HepG2 (cell line): Measurements from ENCODE around the gene EPB41L1. TPM values are rescaled to one million over a fixed set of nuclear protein-coding genes. Genes with fewer than 3 reads are reported as not detected.

Source experiments
- ATAC-seq: fragments of 200-7000 bp; cut with Tn5 transposase; 3 replicates; pipeline ENCODE4 v1.9.1; 2020; ENCODE audit warnings: mild to moderate bottlenecking, moderate library complexity
- BruUV-seq: library from RNA; stranded (reverse); fragments of 400-500 nt; replicated peaks from 2 replicates; lab custom pipeline; 2021; lab: Mats Ljungman, UMichigan
- CTCF ChIA-PET: fragments of 300-600 bp; formaldehyde crosslinking; extraction: SDS; loops from one replicate; lab custom pipeline; 2021; ENCODE audit warnings: low total read pairs, inconsistent platforms, low intra/inter-chr PET ratio; lab: Yijun Ruan, JAX
- POLR2A ChIA-PET: fragments of 350-600 bp; sonication (Branson Sonifier 250); formaldehyde crosslinking; loops from one replicate; lab custom pipeline; 2020; ENCODE audit warnings: antibody characterized with exemption, inconsistent platforms; lab: Yijun Ruan, JAX
- DNase-seq: peaks from one replicate; pipeline ENCODE4 v3.0.0-alpha.2; 2015; ENCODE audit warnings: low spot score
- FAIRE-seq: peaks from 3 replicates; lab custom pipeline; 2011; peaks lifted over from hg19 to GRCh38; lab: Jason Lieb, UNC
- H2AFZ ChIP-seq: one replicate; pipeline ENCODE4 v1.6.1; 2011; ENCODE audit warnings: low read length, inconsistent platforms
- H3K27ac ChIP-seq: fragments of 300-600 bp; 3 replicates; pipeline ENCODE4 v1.8.0; 2011; ENCODE audit warnings: mixed run types, mild to moderate bottlenecking, mixed read lengths, low read length, inconsistent platforms; ENCODE audit not compliant: insufficient read depth; ENCODE audit errors: extremely low read length
- H3K27me3 ChIP-seq, 2 experiments: fragments of 200-600 bp in 1 of 2; 2 replicates in 1 of 2; 3 replicates in 1 of 2; pipeline versions ENCODE4 v1.6.0 to v1.8.0; 2011; ENCODE audit warnings: low read length in 2 of 2, mild to moderate bottlenecking in 2 of 2, moderate library complexity in 2 of 2, inconsistent platforms in 1 of 2; ENCODE audit not compliant: insufficient read depth in 2 of 2, control insufficient read depth in 1 of 2
- H3K36me3 ChIP-seq, 2 experiments: fragments of 200-600 bp in 1 of 2; replicated peaks in 1 of 2; 2 replicates in 1 of 2; 3 replicates in 1 of 2; pipeline versions ENCODE4 v1.5.1 to v1.8.0; 2011; ENCODE audit warnings: low read length in 2 of 2, inconsistent platforms in 1 of 2; ENCODE audit not compliant: insufficient read depth in 2 of 2, control insufficient read depth in 1 of 2
- H3K4me1 ChIP-seq: 2 replicates; pipeline ENCODE4 v1.5.1; 2012; ENCODE audit warnings: low read length, inconsistent platforms; ENCODE audit not compliant: insufficient read depth
- H3K4me2 ChIP-seq: 2 replicates; pipeline ENCODE4 v1.6.0; 2011; ENCODE audit warnings: low read depth, low read length, inconsistent platforms
- H3K4me3 ChIP-seq, 3 experiments: fragments of 200-600 bp in 1 of 3; sonication (generic), shearing (Covaris generic) in 1 of 3; replicated peaks in 1 of 3; 2 replicates each; pipeline ENCODE4 v1.5.1; 2011 to 2016; ENCODE audit warnings: low read length in 3 of 3, inconsistent platforms in 2 of 3, low read depth in 2 of 3, mild to moderate bottlenecking in 2 of 3, control low read depth in 1 of 3, mixed read lengths in 1 of 3; ENCODE audit not compliant: insufficient read depth in 1 of 3
- H3K79me2 ChIP-seq: one replicate; pipeline ENCODE4 v1.6.1; 2011; ENCODE audit warnings: low read length, inconsistent platforms; ENCODE audit not compliant: insufficient read depth
- H3K9ac ChIP-seq: 2 replicates; pipeline ENCODE4 v1.6.0; 2011; ENCODE audit warnings: mild to moderate bottlenecking, low read depth, low read length, inconsistent platforms; ENCODE audit not compliant: insufficient read depth
- H3K9me3 ChIP-seq: 2 replicates; pipeline ENCODE4 v1.5.1; 2012; ENCODE audit warnings: mild to moderate bottlenecking, low read length
- H4K20me1 ChIP-seq: 2 replicates; pipeline ENCODE4 v1.6.0; 2011; ENCODE audit warnings: inconsistent platforms, mild to moderate bottlenecking, low read length, moderate library complexity; ENCODE audit not compliant: insufficient read depth
- ATF7-NPFF ChIP-seq: sonication (generic); formaldehyde crosslinking; IDR thresholded peaks from 2 replicates; pipeline ENCODE4 v1.8.1; 2023; ENCODE audit warnings: mild to moderate bottlenecking, low read depth, missing genetic modification reagents, moderate library complexity
- ATRX ChIP-seq: sonication (generic); formaldehyde crosslinking; IDR thresholded peaks from 2 replicates; pipeline ENCODE4 v1.4.0; 2020; ENCODE audit warnings: missing genetic modification reagents, borderline replicate concordance
- E2F1 ChIP-seq: sonication (generic); formaldehyde crosslinking; IDR thresholded peaks from 2 replicates; pipeline ENCODE4 v1.5.0; 2020; ENCODE audit warnings: missing genetic modification reagents
- HCFC1 ChIP-seq: fragments of 150-350 bp; IDR thresholded peaks from 2 replicates; pipeline ENCODE4 v1.6.1; 2014; ENCODE audit warnings: low read depth, low read length
- IKZF1 ChIP-seq: fragments of 450-650 bp; IDR thresholded peaks from 2 replicates; pipeline ENCODE4 v1.7.1; 2016
- MIER3 ChIP-seq: IDR thresholded peaks from 2 replicates; pipeline ENCODE4 v1.6.1; 2016; ENCODE audit warnings: missing compliant biosample characterization, borderline replicate concordance
- NFRKB ChIP-seq: fragments of 450-650 bp; IDR thresholded peaks from 2 replicates; pipeline ENCODE4 v1.6.1; 2017
- PCBP1 ChIP-seq: fragments of 200-400 bp; formaldehyde crosslinking; IDR thresholded peaks from 2 replicates; pipeline ENCODE4 v1.6.1; 2017; ENCODE audit warnings: mild to moderate bottlenecking, low read depth, low read length, borderline replicate concordance
- PCBP2 ChIP-seq: fragments of 200-400 bp; formaldehyde crosslinking; optimal IDR thresholded peaks from 2 replicates; pipeline ENCODE3; 2018; ENCODE audit warnings: low read length, low read depth; ENCODE audit not compliant: poor library complexity, severe bottlenecking
- PRMT3 ChIP-seq: sonication (generic); formaldehyde crosslinking; IDR thresholded peaks from 2 replicates; pipeline ENCODE4 v1.8.1; 2022; ENCODE audit warnings: low read depth, mild to moderate bottlenecking, moderate library complexity, missing genetic modification reagents, borderline replicate concordance
- RFX3 ChIP-seq: IDR thresholded peaks from 2 replicates; pipeline ENCODE4 v1.6.1; 2016; ENCODE audit warnings: missing biosample characterization, missing genetic modification reagents
- SMC3 ChIP-seq: IDR thresholded peaks from 2 replicates; pipeline ENCODE4 v1.6.1; 2011; ENCODE audit warnings: low read length, improper control_type of control experiment
- SRSF4 ChIP-seq: fragments of 200-400 bp; formaldehyde crosslinking; IDR thresholded peaks from one replicate; pipeline ENCODE4 v1.6.1; 2018; ENCODE audit warnings: mild to moderate bottlenecking, low read depth, low read length, moderate library complexity; ENCODE audit not compliant: poor library complexity, severe bottlenecking
- TBX2 ChIP-seq: sonication (generic); formaldehyde crosslinking; IDR thresholded peaks from 2 replicates; pipeline ENCODE4 v1.5.0; 2020; ENCODE audit warnings: missing genetic modification reagents, mild to moderate bottlenecking, borderline replicate concordance
- TP53 ChIP-seq: sonication (generic); formaldehyde crosslinking; conservative IDR thresholded peaks from 2 replicates; pipeline ENCODE4 v1.4.0; 2020; ENCODE audit warnings: missing genetic modification reagents
- ZNF205 ChIP-seq: IDR thresholded peaks from 2 replicates; pipeline ENCODE4 v1.6.1; 2018; ENCODE audit warnings: missing biosample characterization, missing genetic modification reagents
- ZNF326 ChIP-seq: sonication (generic); formaldehyde crosslinking; IDR thresholded peaks from 2 replicates; pipeline ENCODE4 v1.4.0; 2020; ENCODE audit warnings: missing genetic modification reagents, borderline replicate concordance
- ZNF468 ChIP-seq: sonication (generic); formaldehyde crosslinking; IDR thresholded peaks from 2 replicates; pipeline ENCODE4 v1.8.0; 2022; ENCODE audit warnings: mild to moderate bottlenecking, moderate library complexity, missing genetic modification reagents
- ZNF549 ChIP-seq: sonication (generic); formaldehyde crosslinking; IDR thresholded peaks from 2 replicates; pipeline ENCODE4 v1.5.0; 2020; ENCODE audit warnings: missing genetic modification reagents
- ZNF558 ChIP-seq: sonication (generic); formaldehyde crosslinking; IDR thresholded peaks from 2 replicates; pipeline ENCODE4 v1.9.0; 2022; ENCODE audit warnings: mild to moderate bottlenecking, missing genetic modification reagents, borderline replicate concordance
- ZNF740 ChIP-seq: sonication (generic); formaldehyde crosslinking; IDR thresholded peaks from 2 replicates; pipeline ENCODE4 v1.4.0; 2020; ENCODE audit warnings: missing genetic modification reagents
- ZNF780A ChIP-seq: sonication (generic); formaldehyde crosslinking; IDR thresholded peaks from 2 replicates; pipeline ENCODE4 v1.8.0; 2022; ENCODE audit warnings: mild to moderate bottlenecking, missing genetic modification reagents, moderate library complexity
- ZNF839 ChIP-seq: sonication (generic); formaldehyde crosslinking; IDR thresholded peaks from 2 replicates; pipeline ENCODE4 v1.4.0; 2020; ENCODE audit warnings: missing genetic modification reagents, mild to moderate bottlenecking, borderline replicate concordance
- WGBS: methylation state at CpG from one replicate; pipeline ENCODE4 v1.1.6; 2017; ENCODE audit warnings: low lambda C conversion rate; 5-methylcytosine and 5-hydroxymethylcytosine counted together
- in situ Hi-C: cut with HindIII; loops from 2 replicates; pipeline ENCODE4 v1.10.0; 2017; ENCODE audit warnings: low pct_unique_long_range_greater_than_20kb; ENCODE audit not compliant: extremely low pct_ligation_motif_present
- intact Hi-C: fragments of 100-400 bp; cut with micrococcal nuclease; formaldehyde crosslinking; loops from one replicate; pipeline ENCODE4 v1.10.0; 2022; ENCODE audit not compliant: unreplicated experiment
- polyA plus RNA-seq, 8 experiments: library from polyadenylated mRNA; depleted of rRNA in 3 of 8; stranded (reverse) in 7 of 8; unstranded in 1 of 8; fragments of >200 nt; fragmentation: Illumina TruSeq in 4 of 8; extraction: Trizol in 4 of 8; gene quantifications; 2 replicates each; pipeline versions ENCODE4 v1.2.1 to v1.2.3, GENCODE V29; 2011 to 2016; ENCODE audit warnings: low read depth in 4 of 8, missing spikeins in 1 of 8, mixed read lengths in 1 of 8; ENCODE audit not compliant: insufficient read depth in 1 of 8
- total RNA-seq, 5 experiments: library from RNA; depleted of rRNA; stranded (reverse); fragments of >200 nt; fragmentation: Illumina TruSeq; extraction: Trizol; gene quantifications; 2 replicates each; pipeline ENCODE4 v1.2.3, GENCODE V29; 2016; ENCODE audit warnings: low read depth in 1 of 5
- TF ChIP-seq, protein P1 (sequence below): IDR thresholded peaks from 2 replicates; pipeline ENCODE4 v1.6.1; 2016; ENCODE audit warnings: mild to moderate bottlenecking, missing biosample characterization, missing genetic modification reagents

Gene EPB41L1
- total and polyA plus RNA-seq, 2 of the 13 experiments (the other 11 are each of a cell fraction or from before 2014, with no cell fraction given), result 16.7 to 39.0 TPM

DNA sequence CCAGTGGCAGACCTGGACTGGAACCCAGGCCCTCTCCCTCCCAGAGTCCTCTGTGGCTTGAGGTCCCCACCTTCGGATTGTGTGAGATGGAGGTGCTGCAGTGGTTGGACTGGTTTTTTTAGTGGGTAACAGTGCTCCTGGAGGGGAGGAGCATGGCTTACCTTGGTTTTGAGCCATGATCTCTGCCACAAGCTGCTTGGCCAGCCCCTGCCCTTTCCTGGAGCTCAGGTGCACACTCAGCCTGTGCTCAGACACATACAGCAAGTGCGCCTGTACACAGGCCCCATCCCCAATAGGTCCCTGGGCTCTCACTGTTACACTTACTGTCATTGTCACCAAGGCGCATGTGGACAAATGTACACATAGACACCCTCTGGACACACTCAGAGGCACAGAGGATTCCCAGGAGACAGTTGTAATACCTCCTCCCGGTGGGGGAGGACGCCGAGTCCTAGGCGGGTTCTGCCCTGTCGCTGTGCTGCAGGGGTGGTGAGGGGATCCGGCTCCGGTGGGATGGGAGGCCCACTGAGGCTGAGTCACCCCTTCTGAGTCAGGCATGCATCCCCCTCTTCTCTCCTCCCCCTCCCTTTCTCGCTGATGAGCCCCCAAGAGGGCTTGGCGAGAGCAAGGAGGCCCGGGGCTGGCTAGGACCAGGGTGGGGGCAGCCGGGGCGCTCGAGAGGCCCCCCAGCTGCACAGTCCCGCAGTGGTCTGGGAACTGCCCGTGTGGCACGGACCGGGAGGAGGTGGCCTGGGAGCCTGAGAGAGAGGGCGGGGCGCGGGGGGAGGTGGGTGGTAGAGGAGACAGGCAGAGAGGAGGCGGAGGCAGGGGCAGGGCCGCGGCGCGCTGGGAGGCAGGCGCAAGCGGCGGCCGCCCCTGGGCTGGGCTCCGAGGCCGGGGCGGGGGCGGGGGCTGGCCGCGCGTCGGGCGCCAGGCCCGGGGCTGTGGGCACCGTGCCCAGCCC lies 522 bp upstream of the EPB41L1 start:
- H3K27me3 ChIP-seq, result no peaks in the 10 kb centered on the region; a peak in 1 of 5 replicates
- H3K4me1 ChIP-seq, result peaks cover 89% of the 10 kb centered on the region
- peak overlapping the region; percentile 97 for H3K4me2 ChIP-seq
- CTCF ChIA-PET, result interaction anchor here (1.9 to 5.1 kb wide), 2 partner anchors 45 to 49 kb away, joined by 5 to 83 read pairs; no protein-coding TSS in a partner anchor
- ATAC-seq (peak; percentile 79), DNase-seq (peak; percentile 74), FAIRE-seq (no peak)
- no peaks in the 10 kb centered on the region for H3K36me3 ChIP-seq
- H3K9ac ChIP-seq, result peak overlapping the region; percentile 71
- no peak overlapping the region for H2AFZ ChIP-seq
- POLR2A ChIA-PET, result no interaction called here
- WGBS, result 3% methylated on average over 19 of the region's 43 CpGs
- H3K27ac ChIP-seq, result peak overlapping the region; percentile 28
- peak overlapping the region; percentile 85 to 92 (median 88) for H3K4me3 ChIP-seq
- BruUV-seq, result no TSS peak
- in situ Hi-C loops (no loop called here), intact Hi-C loops (no loop called here)
- H4K20me1 ChIP-seq, result peaks cover 15% of the 10 kb centered on the region; the same call in 1 of the 2 replicates
- no peaks in the 10 kb centered on the region for H3K9me3 ChIP-seq
- H3K79me2 ChIP-seq, result peaks cover 8% of the 10 kb centered on the region
- 0 out of 2 replicates have a peak, but pooled peaks have one; percentile 62 for TF ChIP-seq ZNF839 (CRISPR knock-in tag)
- 0 out of 2 replicates have a peak, but pooled peaks have one; percentile 41 for TF ChIP-seq PCBP1
- no peak for TF ChIP-seq SRSF4
- TF ChIP-seq ZNF549, result no peak
- TF ChIP-seq PCBP2, result no peak
- no peak for TF ChIP-seq E2F1 (CRISPR knock-in tag)
- 0 out of 2 replicates have a peak, but pooled peaks have one; percentile 14 for TF ChIP-seq HCFC1
- no peak for TF ChIP-seq ZNF326
- no peak for TF ChIP-seq RFX3 (CRISPR knock-in tag)
- TF ChIP-seq ATRX (CRISPR knock-in tag), result no peak
- no peak for TF ChIP-seq TBX2 (CRISPR knock-in tag)
- TF ChIP-seq SMC3, result no peak
- TF ChIP-seq ATF7-NPFF (CRISPR knock-in tag), result no peak
- no peak for TF ChIP-seq TP53
- no peak for TF ChIP-seq ZNF558 (CRISPR knock-in tag)
- no peak for TF ChIP-seq ZNF468 (CRISPR knock-in tag)
- TF ChIP-seq, protein P1, sequence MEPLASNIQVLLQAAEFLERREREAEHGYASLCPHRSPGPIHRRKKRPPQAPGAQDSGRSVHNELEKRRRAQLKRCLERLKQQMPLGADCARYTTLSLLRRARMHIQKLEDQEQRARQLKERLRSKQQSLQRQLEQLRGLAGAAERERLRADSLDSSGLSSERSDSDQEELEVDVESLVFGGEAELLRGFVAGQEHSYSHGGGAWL (CRISPR knock-in tag), result no peak; the same call in 1 of the 2 replicates
- TF ChIP-seq PRMT3, result no peak
- no peak for TF ChIP-seq ZNF780A
- no peak; the same call in 1 of the 2 replicates for TF ChIP-seq MIER3 (CRISPR knock-in tag)
- no peak for TF ChIP-seq IKZF1
- no peak for TF ChIP-seq ZNF740 (CRISPR knock-in tag)
- TF ChIP-seq NFRKB, result no peak
- no peak for TF ChIP-seq ZNF205 (CRISPR knock-in tag)
